HG02885 (cell line): Measurements from ENCODE around the gene FAH.

Experiments used
- ATAC-seq: cut with Tn5 transposase; IDR thresholded peaks from one replicate; pipeline ENCODE4 v1.9.1; 2021; ENCODE audit warnings: mild to moderate bottlenecking; ENCODE audit not compliant: unreplicated experiment, poor library complexity

Gene FAH

DNA sequence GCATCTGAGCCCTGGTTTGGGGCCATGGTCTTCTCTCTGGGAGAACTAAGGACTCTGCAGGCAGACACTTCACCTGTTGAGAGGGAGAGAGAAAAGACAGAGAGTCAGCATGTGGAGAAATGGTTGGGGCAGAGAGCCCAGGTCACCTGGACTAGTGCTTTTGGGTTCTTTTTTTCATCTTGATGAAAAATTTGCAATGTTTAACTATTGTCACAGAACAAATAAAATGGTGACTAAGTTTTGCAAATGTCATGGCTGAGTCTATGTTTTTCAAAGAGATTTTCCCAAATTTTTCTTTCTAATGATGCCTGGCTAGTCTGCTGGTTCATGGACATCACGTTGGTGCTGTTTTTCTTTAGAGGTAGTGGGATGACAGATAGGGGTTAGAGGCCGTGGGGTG is 17.8 kb downstream of the FAH start:
- no peak for ATAC-seq

GRCh38 chr15:80171787-80172186 is 19.0 kb downstream of the FAH start:
- no peak for ATAC-seq

GRCh38 chr15:80172401-80172800 is 19.6 kb downstream of the FAH start:
- no peak for ATAC-seq

GRCh38 chr15:80173022-80173759 is 20.4 kb downstream of the FAH start:
- ATAC-seq = peak; percentile 56

DNA sequence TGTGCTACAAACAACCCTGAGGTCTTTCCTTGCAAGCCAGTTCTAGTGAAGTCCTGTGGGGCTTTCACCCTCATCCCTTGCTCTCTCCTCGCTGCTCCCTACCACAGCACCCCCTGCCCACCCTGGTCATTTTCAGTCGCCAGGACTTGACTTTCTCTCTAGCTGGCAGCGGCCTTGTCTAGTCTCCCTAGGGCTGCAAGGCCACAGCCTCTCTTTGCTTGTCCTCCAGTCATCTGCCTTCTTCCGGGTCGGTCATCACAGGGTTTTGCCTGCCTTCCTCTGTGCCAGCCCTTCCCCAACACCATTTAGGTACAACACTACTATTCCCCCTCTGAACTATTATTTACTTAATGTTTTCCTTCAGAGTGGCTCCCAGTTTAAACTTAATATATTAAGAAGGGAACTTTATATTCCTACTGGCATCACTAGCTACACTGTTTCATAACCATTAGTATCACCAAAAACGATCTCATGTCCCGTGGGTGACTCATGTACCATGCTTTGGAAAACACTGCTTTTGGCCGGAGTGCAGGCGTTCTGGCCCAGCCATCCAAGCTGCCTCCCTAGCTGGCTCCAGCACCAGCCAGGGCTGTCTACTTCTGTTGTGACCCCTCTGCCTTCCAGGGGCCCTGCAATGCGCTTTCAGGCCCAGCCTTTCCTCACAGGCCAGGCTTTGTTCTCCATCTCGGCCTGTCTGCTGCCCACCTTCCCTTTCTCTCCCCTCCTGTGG is 21.4 kb downstream of the FAH start:
- ATAC-seq = no peak

DNA sequence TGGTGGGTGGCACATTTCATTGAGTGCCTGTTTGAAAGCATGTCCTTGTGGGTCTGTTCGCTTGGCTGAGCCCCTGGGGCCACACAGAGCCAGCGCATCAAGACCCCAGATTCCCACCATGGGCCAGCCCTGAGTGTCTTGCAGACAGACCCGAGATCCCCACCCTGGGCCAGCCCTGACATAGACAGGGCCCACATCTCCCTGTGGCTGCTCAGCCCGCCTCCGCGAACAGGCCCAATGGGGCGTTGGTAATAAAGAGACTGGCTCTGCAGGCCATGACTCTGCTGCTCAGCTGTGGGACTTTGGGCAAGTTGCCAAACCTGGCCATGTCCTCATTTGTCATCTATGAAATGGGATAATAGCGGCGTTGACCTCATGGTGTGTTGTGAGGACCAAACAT is 22.6 kb downstream of the FAH start:
- no peak for ATAC-seq

DNA sequence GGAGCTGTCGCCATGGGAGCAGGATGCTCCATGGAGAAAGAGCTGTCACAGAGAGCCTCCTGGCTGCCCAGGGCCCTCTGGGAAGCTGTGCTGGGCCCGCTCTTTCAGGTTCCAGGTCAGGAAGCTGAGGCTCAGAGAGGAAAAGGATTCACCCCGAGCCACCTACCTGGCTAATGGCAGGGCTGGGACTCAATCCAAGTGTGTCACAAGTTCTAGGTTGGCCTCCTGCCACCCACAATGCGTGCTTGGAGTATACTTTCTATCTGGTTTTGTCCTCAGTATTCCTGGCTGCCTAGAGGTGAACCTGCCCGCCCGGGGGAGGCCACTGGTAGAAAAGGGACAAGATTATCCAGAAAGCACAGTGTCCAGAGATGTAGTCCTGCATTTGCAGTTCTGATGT is 23.6 kb downstream of the FAH start:
- no peak for ATAC-seq

- no peak for ATAC-seq
Measured at GRCh38 chr15:80177156-80177555, 24.4 kb downstream of the FAH start.

DNA sequence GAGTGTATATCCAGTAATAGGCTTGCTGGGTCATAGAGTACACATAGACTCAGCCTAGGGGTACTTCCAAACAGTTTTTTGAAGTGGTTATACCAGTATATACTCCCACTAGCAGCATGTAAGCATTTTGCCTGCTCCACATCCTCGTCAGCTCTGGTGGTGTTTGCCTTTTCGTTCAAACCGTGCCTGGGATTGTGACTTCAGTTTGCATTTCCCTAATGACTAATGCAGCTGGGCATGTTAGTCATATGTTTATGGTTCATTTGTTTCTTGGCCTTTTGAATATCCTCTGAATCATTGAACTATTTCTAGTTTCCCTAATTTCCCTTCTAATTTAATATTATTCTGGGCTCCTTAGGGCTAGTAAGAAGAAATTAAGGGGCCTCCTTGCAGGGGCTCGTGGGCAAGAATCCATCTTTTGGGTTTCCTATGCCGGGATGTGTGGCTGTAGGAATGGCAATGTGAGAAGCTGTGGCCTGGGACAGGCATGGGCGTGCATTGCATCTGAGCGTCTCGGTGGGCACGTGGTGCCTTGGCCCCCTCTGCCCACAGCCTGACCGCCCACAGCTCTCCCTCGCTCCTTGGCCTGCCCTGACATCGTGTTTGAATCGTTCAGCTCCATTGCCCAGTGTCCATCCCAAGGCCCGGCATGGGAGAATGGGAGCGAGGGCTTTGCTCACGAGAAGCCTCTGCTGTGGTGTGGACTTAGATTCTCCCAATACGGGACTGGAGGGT is 26.4 kb downstream of the FAH start:
- no peak for ATAC-seq

DNA sequence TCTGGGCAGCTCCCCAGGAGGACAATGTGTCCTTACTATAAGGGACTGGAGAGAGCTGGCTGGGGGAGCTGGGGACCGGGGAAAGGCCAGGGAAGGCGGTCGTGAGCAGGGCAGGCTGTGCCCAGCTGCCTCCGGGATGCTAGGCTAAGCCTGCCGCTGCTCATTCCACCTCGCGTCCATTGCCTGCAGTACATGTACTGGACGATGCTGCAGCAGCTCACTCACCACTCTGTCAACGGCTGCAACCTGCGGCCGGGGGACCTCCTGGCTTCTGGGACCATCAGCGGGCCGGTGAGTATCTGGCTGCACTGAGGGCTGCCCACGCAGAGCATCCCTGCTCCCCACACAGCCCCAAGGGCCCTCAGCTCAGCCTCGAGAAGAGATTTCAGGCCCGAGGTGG is 27.1 kb downstream of the FAH start:
- no peak for ATAC-seq

- ATAC-seq = no peak
Measured at GRCh38 chr15:80180468-80180867, 27.7 kb downstream of the FAH start.

GRCh38 chr15:80180986-80181385 is 28.2 kb downstream of the FAH start:
- ATAC-seq = no peak

DNA sequence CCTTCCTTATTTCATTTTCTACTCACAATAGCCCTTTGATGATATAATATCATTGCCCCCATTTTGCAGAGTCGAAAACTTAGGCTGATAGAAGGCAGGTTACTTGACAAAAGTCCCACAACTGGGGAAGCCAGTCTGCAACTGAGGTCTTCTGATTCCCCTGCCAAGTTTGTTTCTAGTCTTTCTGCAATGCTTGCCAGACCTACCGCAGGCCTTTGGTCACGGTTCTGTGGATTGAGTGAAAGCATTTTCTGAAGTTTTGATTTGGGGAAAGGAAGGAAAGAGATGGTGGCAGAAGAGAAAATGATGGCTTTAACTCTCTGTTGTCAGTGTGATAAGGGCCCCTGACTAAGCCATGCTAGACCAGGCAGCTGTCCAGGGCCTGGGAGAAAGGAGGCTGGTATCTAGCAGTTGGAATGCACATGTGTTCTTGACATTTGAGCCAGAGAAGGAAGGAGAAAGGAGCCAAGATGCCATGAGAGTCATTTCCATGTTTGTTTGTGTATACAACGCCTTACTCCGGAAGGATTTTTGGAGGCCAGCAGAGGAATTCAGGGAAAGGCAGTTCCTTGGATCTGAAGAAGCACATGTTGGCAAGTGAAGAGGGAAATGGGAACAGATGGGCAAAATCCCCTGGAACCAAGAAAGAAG is 29.9 kb downstream of the FAH start:
- no peak for ATAC-seq

DNA sequence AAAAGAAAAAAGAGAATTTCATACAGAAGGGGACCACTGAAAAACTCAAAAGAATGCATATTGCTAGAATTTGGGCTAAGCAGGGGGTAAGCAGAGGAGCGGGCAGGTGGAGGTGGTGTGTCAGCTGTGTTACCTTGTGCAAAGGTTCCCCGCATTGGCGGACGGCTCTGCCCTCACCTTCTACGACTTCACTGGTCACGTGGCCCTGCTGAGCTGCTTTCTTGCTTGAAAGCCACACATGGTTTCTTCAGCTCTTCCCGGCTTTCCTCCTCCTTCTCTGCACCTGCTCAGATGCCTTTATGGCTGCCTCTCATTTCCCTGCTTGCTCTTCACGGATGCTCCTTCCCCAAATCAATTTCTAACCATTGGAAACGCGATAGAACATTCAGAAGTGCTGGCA is 30.5 kb downstream of the FAH start:
- no peak for ATAC-seq

- ATAC-seq = no peak
Measured at GRCh38 chr15:80183886-80184285, 31.1 kb downstream of the FAH start.

- no peak for ATAC-seq
Measured at GRCh38 chr15:80184554-80184953, 31.8 kb downstream of the FAH start.

- no peak for ATAC-seq
Measured at GRCh38 chr15:80185152-80185551, 32.4 kb downstream of the FAH start.

DNA sequence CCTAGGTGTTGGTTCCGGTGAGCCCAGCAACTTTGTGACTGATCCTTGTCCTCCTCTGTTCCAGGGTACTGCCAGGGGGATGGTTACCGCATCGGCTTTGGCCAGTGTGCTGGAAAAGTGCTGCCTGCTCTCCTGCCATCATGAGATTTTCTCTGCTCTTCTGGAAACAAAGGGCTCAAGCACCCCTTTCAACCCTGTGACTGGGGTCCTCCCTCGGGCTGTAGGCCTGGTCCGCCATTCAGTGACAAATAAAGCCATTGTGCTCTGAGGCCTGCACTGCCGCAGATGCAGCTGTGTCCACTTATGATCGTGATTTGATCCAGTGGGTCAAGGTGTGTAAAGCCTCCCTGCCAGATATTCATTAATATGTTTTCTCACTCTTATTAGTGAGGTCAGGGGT is 33.3 kb downstream of the FAH start:
- no peak for ATAC-seq

GRCh38 chr15:80186597-80186996 is 33.8 kb downstream of the FAH start:
- ATAC-seq = no peak

- ATAC-seq = no peak
Measured at GRCh38 chr15:80188251-80188650, 35.5 kb downstream of the FAH start.

DNA sequence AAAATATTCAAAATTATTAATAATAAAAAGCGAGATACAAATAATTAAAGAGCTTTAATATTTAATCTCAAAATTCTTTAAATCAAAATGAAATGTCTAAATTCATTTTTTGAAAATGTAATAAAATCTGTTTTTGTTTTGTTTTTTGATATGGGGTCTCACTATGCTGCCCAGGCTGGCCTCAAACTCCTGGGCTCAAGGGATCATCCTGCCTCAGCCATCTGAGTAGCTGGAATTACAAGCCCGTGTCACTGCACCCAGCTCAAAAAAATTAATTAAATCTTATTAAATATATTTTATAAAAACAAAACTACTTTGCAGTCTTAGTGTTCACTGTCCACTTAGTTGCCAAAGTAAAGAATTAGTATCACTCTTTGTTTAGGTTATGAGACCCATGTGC is 38.4 kb downstream of the FAH start:
- no peak for ATAC-seq
